Transverse colon (tissue), 4 donors: ENCODE results near the gene OSBP.

Source experiments
- CTCF ChIP-seq, 5 experiments: fragments of 200-600 bp in 3 of 5; fragments of 450-650 bp in 2 of 5; sonication (generic) in 3 of 5; IDR thresholded peaks; 1 replicate in 2 of 5; 2 replicates in 3 of 5; pipeline ENCODE4 v1.5.1; 2016 to 2017; ENCODE audit warnings: antibody characterized with exemption in 5 of 5, inconsistent platforms in 3 of 5, mild to moderate bottlenecking in 2 of 5, moderate library complexity in 1 of 5
- EP300 ChIP-seq: sonication (generic); formaldehyde crosslinking; IDR thresholded peaks from one replicate; pipeline ENCODE4 v1.6.1; 2017; ENCODE audit warnings: antibody characterized with exemption, low read depth
- POLR2AphosphoS5 ChIP-seq, 3 donors: sonication (generic); formaldehyde crosslinking; IDR thresholded peaks; one replicate each; pipeline ENCODE4 v1.6.1; 2016; ENCODE audit warnings: antibody characterized with exemption in 3 of 3

DNA sequence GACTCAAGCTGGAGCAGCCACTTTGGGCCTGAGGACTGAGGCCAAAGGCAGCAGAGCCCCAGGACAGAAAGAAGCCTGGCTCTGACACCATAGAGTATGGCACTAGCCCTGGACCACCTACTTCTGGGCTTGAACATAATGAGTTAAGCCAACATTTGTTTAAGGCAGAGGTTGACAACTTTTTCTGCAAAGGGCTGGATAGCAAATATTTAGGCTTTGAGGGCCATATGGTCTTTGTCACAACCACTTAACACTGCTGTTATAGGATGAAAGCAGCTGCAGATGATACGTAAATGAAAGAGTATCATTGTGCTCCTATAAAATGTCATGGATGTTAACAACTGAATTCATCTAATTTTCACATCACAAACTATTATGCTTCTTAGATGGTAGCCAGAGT lies 16.6 kb downstream of the OSBP start:
- TF ChIP-seq POLR2AphosphoS5 (IDR thresholded peaks at IDR 0.05) (no peak), CTCF (IDR thresholded peaks at IDR 0.05) (no peak), EP300 (no peak)
